PC-9 (cell line): ENCODE data around the gene SYNPO. TPM values are rescaled to one million over a fixed set of nuclear protein-coding genes. Genes with fewer than 3 reads are reported as not detected.

Experiments
- BruUV-seq: library from RNA; stranded (reverse); fragments of 400-500 nt; replicated peaks from 2 replicates; lab custom pipeline; 2021; lab: Mats Ljungman, UMichigan
- CTCF ChIA-PET: fragments of 300-600 bp; sonication (Branson Sonifier 250); formaldehyde crosslinking; loops from one replicate; lab custom pipeline; 2022; ENCODE audit warnings: antibody characterized with exemption; lab: Charles Lee
- POLR2A ChIA-PET: fragments of 300-600 bp; sonication (Branson Sonifier 250); formaldehyde crosslinking; loops from one replicate; lab custom pipeline; 2022; ENCODE audit warnings: antibody characterized with exemption; ENCODE audit not compliant: unreplicated experiment; lab: Charles Lee
- DNase-seq, 2 experiments: peaks; one replicate each; pipeline versions ENCODE4 v3.0.0 to v3.0.0-alpha.2; 2015 to 2022; ENCODE audit warnings: mixed read lengths in 1 of 2
- H2AFZ ChIP-seq: fragments of 200-600 bp; sonication (generic); 2 replicates; pipeline ENCODE4 v1.8.1; 2017; ENCODE audit warnings: antibody characterized with exemption
- H3F3A ChIP-seq: fragments of 200-600 bp; sonication (generic); 2 replicates; pipeline ENCODE4 v1.8.1; 2017; ENCODE audit warnings: antibody characterized with exemption, mild to moderate bottlenecking, low read depth; ENCODE audit not compliant: insufficient read depth
- H3K27ac ChIP-seq: fragments of 200-600 bp; sonication (generic); 2 replicates; pipeline ENCODE4 v1.6.1; 2016; ENCODE audit warnings: mixed run types
- H3K27me3 ChIP-seq: fragments of 200-600 bp; sonication (generic); 2 replicates; pipeline ENCODE4 v1.6.1; 2016; ENCODE audit warnings: low read depth, mixed run types; ENCODE audit not compliant: insufficient read depth
- H3K36me3 ChIP-seq: fragments of 200-600 bp; sonication (generic); 2 replicates; pipeline ENCODE4 v1.6.1; 2016; ENCODE audit warnings: low read depth, mixed run types
- H3K4me1 ChIP-seq: fragments of 200-600 bp; sonication (generic); replicated peaks from 2 replicates; pipeline ENCODE4 v1.6.1; 2016; ENCODE audit warnings: mixed run types; ENCODE audit not compliant: insufficient read depth
- H3K4me2 ChIP-seq: fragments of 200-600 bp; sonication (generic); 2 replicates; pipeline ENCODE4 v1.6.1; 2017; ENCODE audit warnings: mixed run types
- H3K4me3 ChIP-seq: fragments of 200-600 bp; sonication (generic); 2 replicates; pipeline ENCODE4 v1.6.1; 2016; ENCODE audit warnings: mixed run types
- H3K79me2 ChIP-seq: fragments of 200-600 bp; sonication (generic); 2 replicates; pipeline ENCODE4 v1.6.1; 2017; ENCODE audit warnings: low read depth, mixed run types
- H3K9me2 ChIP-seq: fragments of 200-600 bp; sonication (generic); 2 replicates; pipeline ENCODE4 v1.8.1; 2017; ENCODE audit warnings: mild to moderate bottlenecking; ENCODE audit not compliant: insufficient read depth
- H3K9me3 ChIP-seq: fragments of 200-600 bp; sonication (generic); 2 replicates; pipeline ENCODE4 v1.8.1; 2016; ENCODE audit warnings: low read depth; ENCODE audit not compliant: insufficient read depth
- H4K20me1 ChIP-seq: fragments of 200-600 bp; sonication (generic); 2 replicates; pipeline ENCODE4 v1.8.1; 2017; ENCODE audit not compliant: insufficient read depth
- CTCF ChIP-seq: fragments of 200-600 bp; sonication (generic); conservative IDR thresholded peaks from 2 replicates; pipeline ENCODE4 v1.6.1; 2017; ENCODE audit warnings: mixed run types, antibody characterized with exemption, mild to moderate bottlenecking, moderate library complexity
- EZH2 ChIP-seq: fragments of 200-600 bp; sonication (generic); IDR thresholded peaks from 2 replicates; pipeline ENCODE4 v1.8.0; 2017; ENCODE audit warnings: antibody characterized with exemption, low read depth
- intact Hi-C: fragments of 100-400 bp; cut with micrococcal nuclease; formaldehyde crosslinking; loops from one replicate; pipeline ENCODE4 v1.10.0; 2022; ENCODE audit not compliant: unreplicated experiment
- total RNA-seq: library from RNA; stranded (reverse); gene quantifications from 2 replicates; pipeline ENCODE4 v1.2.3, GENCODE V29; 2021

Gene SYNPO
- total RNA-seq, 1 experiment from 2014 or later, result 2.0 TPM

- Histone ChIP-seq H4K20me1 (no peaks in the 10 kb centered on the region), H3K36me3 (no peaks in the 10 kb centered on the region), H3K9me3 (no peaks in the 10 kb centered on the region), H2AFZ (no peak overlapping the region), H3F3A (no peaks in the 10 kb centered on the region), H3K4me3 (no peak overlapping the region), H3K27ac (no peak overlapping the region), H3K4me1 (no peaks in the 10 kb centered on the region), H3K27me3 (no peaks in the 10 kb centered on the region), H3K4me2 (no peak overlapping the region), H3K9me2 (no peaks in the 10 kb centered on the region), H3K79me2 (no peaks in the 10 kb centered on the region)
- intact Hi-C loops, result no loop called here
- BruUV-seq, result no TSS peak
- POLR2A ChIA-PET, result no interaction called here
- no peak for DNase-seq
- CTCF ChIA-PET, result no interaction called here
- TF ChIP-seq CTCF (no peak), EZH2 (no peak)
These were observed 39.6 kb upstream of the SYNPO start for GRCh38 chr5:150600616-150601490.

DNA sequence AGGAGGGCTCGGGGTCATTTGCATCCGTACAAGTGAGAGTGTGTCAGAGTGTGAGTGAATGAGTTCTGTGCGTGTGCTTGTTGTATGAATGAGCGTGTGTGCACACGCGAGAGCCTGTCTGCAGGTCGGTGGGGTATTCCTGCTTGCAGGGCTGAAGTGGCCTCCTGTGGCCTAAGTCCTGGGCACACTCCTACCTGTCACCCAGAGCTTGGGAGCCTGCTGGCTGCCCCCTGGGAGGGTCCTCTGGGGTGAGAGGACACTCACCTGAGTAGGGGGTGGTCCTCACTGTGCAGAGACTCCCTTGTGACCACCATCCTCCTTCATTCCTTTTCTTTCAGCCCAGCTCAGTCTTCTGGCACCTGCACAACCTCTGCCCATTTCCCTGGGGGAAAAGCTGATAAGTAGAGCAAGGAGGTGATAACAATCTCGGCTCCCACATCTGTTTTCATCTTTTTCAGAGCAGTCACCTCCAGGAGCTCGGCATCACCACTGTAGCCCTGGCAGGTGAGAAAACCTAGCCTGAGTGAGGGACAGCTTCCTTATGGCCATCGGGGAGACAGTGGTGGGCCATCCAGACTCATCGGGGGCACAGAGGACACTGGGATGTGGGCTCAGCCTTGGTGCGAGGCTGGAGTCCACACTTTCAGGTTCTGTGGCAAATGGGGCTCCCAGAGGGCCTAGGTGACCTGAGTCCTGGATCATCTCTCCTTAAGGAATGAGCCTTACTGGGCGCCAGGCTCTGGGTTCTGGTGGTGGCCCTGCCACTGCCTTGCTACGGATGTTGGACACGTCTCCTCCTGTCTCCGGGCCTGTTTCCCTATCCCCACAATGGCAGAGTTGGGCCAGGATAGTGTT is 38.7 kb upstream of the SYNPO start:
- Histone ChIP-seq H4K20me1 (no peaks in the 10 kb centered on the region), H2AFZ (no peak overlapping the region), H3K4me2 (no peak overlapping the region), H3K9me2 (no peaks in the 10 kb centered on the region), H3K4me3 (no peak overlapping the region), H3K79me2 (no peaks in the 10 kb centered on the region), H3K9me3 (no peaks in the 10 kb centered on the region), H3K27me3 (no peaks in the 10 kb centered on the region), H3F3A (no peaks in the 10 kb centered on the region), H3K27ac (no peak overlapping the region), H3K36me3 (no peaks in the 10 kb centered on the region), H3K4me1 (no peaks in the 10 kb centered on the region)
- ChIA-PET POLR2A (no interaction called here), CTCF (no interaction called here)
- no peak for DNase-seq
- TF ChIP-seq EZH2 (no peak), CTCF (no peak)
- no TSS peak for BruUV-seq
- intact Hi-C loops, result no loop called here

DNA sequence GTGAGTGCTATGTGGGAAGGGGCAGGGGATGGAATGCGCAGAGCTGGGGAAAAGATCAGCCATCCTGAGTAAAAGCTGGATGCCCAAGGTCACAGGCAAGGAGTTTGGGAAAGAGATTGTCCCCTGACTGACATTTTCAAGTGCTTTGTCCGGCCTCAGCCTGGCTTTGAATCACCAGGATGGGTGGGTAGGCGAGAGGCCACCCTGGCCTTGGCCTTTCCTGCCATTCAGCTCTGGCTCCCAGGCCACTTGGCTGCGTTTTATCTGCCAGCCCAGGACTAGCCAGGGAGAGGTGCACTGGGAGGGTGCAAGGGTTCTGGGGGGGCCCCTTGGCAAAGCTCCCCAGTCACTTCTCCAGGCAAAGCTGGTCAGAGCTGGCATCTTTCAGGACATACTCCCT is 37.4 kb upstream of the SYNPO start:
- H3K4me1 ChIP-seq, result no peaks in the 10 kb centered on the region
- BruUV-seq, result no TSS peak
- H3K4me2 ChIP-seq, result no peak overlapping the region
- H3K9me3 ChIP-seq, result no peaks in the 10 kb centered on the region
- no peaks in the 10 kb centered on the region for H3K79me2 ChIP-seq
- H3K27me3 ChIP-seq, result no peaks in the 10 kb centered on the region
- H3K36me3 ChIP-seq, result no peaks in the 10 kb centered on the region
- no peak overlapping the region for H3K27ac ChIP-seq
- no peak for DNase-seq
- H3F3A ChIP-seq, result no peaks in the 10 kb centered on the region
- intact Hi-C loops, result no loop called here
- POLR2A ChIA-PET, result no interaction called here
- TF ChIP-seq EZH2, result no peak
- no peak for TF ChIP-seq CTCF
- no peaks in the 10 kb centered on the region for H3K9me2 ChIP-seq
- no peaks in the 10 kb centered on the region for H4K20me1 ChIP-seq
- H2AFZ ChIP-seq, result no peak overlapping the region
- H3K4me3 ChIP-seq, result no peak overlapping the region
- CTCF ChIA-PET, result no interaction called here
